Gastrocnemius medialis (tissue), 4 donors: ENCODE measurements around the gene SIK2. TPM values are rescaled to one million over a fixed set of nuclear protein-coding genes. Genes with fewer than 3 reads are reported as not detected.

Experiments
- ATAC-seq, 2 donors: fragments of 150-250 bp; one replicate each; pipeline ENCODE4 v1.9.1; 2016
- DNase-seq, 2 donors: peaks; one replicate each; pipeline ENCODE4 v3.0.0-alpha.2; 2019
- H3K27ac ChIP-seq, 4 donors: fragments of 200-600 bp; sonication (generic); 1 replicate in 1 of 4; 2 replicates in 3 of 4; pipeline ENCODE4 v1.5.1; 2016 to 2018; ENCODE audit warnings: mild to moderate bottlenecking in 2 of 4, moderate library complexity in 1 of 4
- H3K27me3 ChIP-seq, 3 donors: fragments of 200-600 bp; sonication (generic) in 2 of 3; 1 replicate in 1 of 3; 2 replicates in 2 of 3; pipeline versions ENCODE4 v1.5.1 to v1.6.0; 2016 to 2019; ENCODE audit warnings: mild to moderate bottlenecking in 1 of 3, moderate library complexity in 1 of 3
- H3K36me3 ChIP-seq, 2 donors: fragments of 200-600 bp; sonication (generic) in 1 of 2; one replicate each; pipeline ENCODE4 v1.5.1; 2017 to 2018
- H3K4me1 ChIP-seq, 2 donors: fragments of 200-600 bp; sonication (generic) in 1 of 2; one replicate each; pipeline ENCODE4 v1.5.1; 2016 to 2017; ENCODE audit warnings: mild to moderate bottlenecking in 2 of 2
- H3K4me3 ChIP-seq, 4 donors: fragments of 200-600 bp; sonication (generic) in 3 of 4; 1 replicate in 1 of 4; 2 replicates in 3 of 4; pipeline ENCODE4 v1.5.1; 2016 to 2019; ENCODE audit warnings: mild to moderate bottlenecking in 2 of 4
- H3K9me3 ChIP-seq, 3 donors: fragments of 200-600 bp; sonication (generic) in 2 of 3; 1 replicate in 1 of 3; 2 replicates in 2 of 3; pipeline ENCODE4 v1.5.1; 2016 to 2019
- POLR2A ChIP-seq, 2 donors: fragments of 450-650 bp; IDR thresholded peaks; one replicate each; pipeline ENCODE4 v1.6.1; 2017; ENCODE audit warnings: antibody characterized with exemption in 2 of 2, mild to moderate bottlenecking in 2 of 2, moderate library complexity in 2 of 2
- in situ Hi-C, 4 donors: fragments of 200-750 bp; cut with MboI; loops; one replicate each; pipeline versions ENCODE4 v1.15.0 to v1.8.0; 2017; ENCODE audit warnings: low sequenced_read_pairs in 4 of 4
- intact Hi-C: fragments of 100-400 bp; cut with DNase I; formaldehyde crosslinking; loops from one replicate; pipeline ENCODE4 v1.15.1; 2023; ENCODE audit warnings: low total_unique reads
- total RNA-seq, 4 donors: library from RNA; depleted of rRNA; stranded (reverse); fragments of >200 nt; gene quantifications; one replicate each; pipeline versions ENCODE4 v1.1.0 to v1.2.3, GENCODE V29; 2016
- TF ChIP-seq, protein P1 (sequence below), 5 experiments: fragments of 450-650 bp in 3 of 5; fragments of 200-600 bp in 2 of 5; sonication (generic) in 2 of 5; IDR thresholded peaks in 4 of 5; conservative IDR thresholded peaks in 1 of 5; 1 replicate in 4 of 5; 2 replicates in 1 of 5; pipeline ENCODE4 v1.5.1; 2016 to 2019; ENCODE audit warnings: antibody characterized with exemption in 5 of 5, mild to moderate bottlenecking in 3 of 5, moderate library complexity in 3 of 5

SIK2 gene
- total RNA-seq, 4 donors from 2014 or later: 16.5 to 98.7 (median 43.8) TPM

GRCh38 chr11:111559800-111560464 is 42.3 kb upstream of the SIK2 start:
- Histone ChIP-seq H3K9me3 (no peaks in the 10 kb centered on the region), H3K36me3 (no peaks in the 10 kb centered on the region), H3K27ac (no peak overlapping the region), H3K4me1 (peaks cover 0 to 3% of the 10 kb centered on the region in 2 donors), H3K4me3 (no peak overlapping the region), H3K27me3 (no peaks in the 10 kb centered on the region)
- no peak for DNase-seq
- intact Hi-C loops: no loop called here
- in situ Hi-C loops: loop anchor here in 1 of 4 donors (10.0 kb wide), 2 partner anchors 215 to 285 kb away; no protein-coding TSS in a partner anchor
- no peak for ATAC-seq
- TF ChIP-seq, protein P1, sequence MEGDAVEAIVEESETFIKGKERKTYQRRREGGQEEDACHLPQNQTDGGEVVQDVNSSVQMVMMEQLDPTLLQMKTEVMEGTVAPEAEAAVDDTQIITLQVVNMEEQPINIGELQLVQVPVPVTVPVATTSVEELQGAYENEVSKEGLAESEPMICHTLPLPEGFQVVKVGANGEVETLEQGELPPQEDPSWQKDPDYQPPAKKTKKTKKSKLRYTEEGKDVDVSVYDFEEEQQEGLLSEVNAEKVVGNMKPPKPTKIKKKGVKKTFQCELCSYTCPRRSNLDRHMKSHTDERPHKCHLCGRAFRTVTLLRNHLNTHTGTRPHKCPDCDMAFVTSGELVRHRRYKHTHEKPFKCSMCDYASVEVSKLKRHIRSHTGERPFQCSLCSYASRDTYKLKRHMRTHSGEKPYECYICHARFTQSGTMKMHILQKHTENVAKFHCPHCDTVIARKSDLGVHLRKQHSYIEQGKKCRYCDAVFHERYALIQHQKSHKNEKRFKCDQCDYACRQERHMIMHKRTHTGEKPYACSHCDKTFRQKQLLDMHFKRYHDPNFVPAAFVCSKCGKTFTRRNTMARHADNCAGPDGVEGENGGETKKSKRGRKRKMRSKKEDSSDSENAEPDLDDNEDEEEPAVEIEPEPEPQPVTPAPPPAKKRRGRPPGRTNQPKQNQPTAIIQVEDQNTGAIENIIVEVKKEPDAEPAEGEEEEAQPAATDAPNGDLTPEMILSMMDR (IDR thresholded peaks at IDR 0.05 in 4 of 5, conservative IDR thresholded peaks at IDR 0.05 in 1 of 5): no peak
- TF ChIP-seq POLR2A (IDR thresholded peaks at IDR 0.05): no peak

DNA sequence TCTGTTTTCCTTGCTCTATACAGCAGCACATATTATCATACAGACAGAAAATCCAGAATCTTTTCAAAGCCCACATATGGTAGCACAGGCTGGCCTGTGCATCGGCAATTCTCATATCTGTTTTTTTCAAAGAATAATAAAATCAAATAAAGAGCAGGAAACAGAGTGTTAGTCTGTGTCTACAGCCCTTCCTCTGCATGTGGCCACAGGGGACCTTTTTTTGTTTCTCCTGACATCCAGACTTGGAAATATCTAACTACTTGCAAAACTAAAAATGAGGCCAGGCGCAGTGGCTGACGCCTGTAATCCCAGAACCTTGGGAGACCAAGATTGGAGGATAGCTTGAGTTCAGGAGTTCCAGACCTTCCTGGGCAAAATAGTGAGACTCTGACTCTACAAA is 41.4 kb upstream of the SIK2 start:
- H3K27me3 ChIP-seq: no peaks in the 10 kb centered on the region
- intact Hi-C loops: no loop called here
- TF ChIP-seq, protein P1 (IDR thresholded peaks at IDR 0.05 in 4 of 5, conservative IDR thresholded peaks at IDR 0.05 in 1 of 5): no peak
- TF ChIP-seq POLR2A (IDR thresholded peaks at IDR 0.05): no peak
- ATAC-seq (no peak), DNase-seq (no peak)
- no peaks in the 10 kb centered on the region for H3K9me3 ChIP-seq
- H3K4me1 ChIP-seq: peaks cover 0 to 3% of the 10 kb centered on the region in 2 donors
- in situ Hi-C loops: loop anchor here in 1 of 4 donors (10.0 kb wide), 2 partner anchors 214 to 284 kb away; no protein-coding TSS in a partner anchor
- no peak overlapping the region for H3K4me3 ChIP-seq
- no peak overlapping the region for H3K27ac ChIP-seq
- H3K36me3 ChIP-seq: no peaks in the 10 kb centered on the region

- no peak for ATAC-seq
- no peaks in the 10 kb centered on the region for H3K9me3 ChIP-seq
- no peak for DNase-seq
- H3K4me3 ChIP-seq: no peak overlapping the region
- in situ Hi-C loops: loop anchor here in 1 of 4 donors (10.0 kb wide), 2 partner anchors 213 to 283 kb away; no protein-coding TSS in a partner anchor
- H3K36me3 ChIP-seq: no peaks in the 10 kb centered on the region
- TF ChIP-seq POLR2A (IDR thresholded peaks at IDR 0.05): no peak
- TF ChIP-seq, protein P1 (IDR thresholded peaks at IDR 0.05 in 4 of 5, conservative IDR thresholded peaks at IDR 0.05 in 1 of 5): no peak
- no peak overlapping the region for H3K27ac ChIP-seq
- no peaks in the 10 kb centered on the region for H3K27me3 ChIP-seq
- H3K4me1 ChIP-seq: peaks cover 0 to 3% of the 10 kb centered on the region in 2 donors
- intact Hi-C loops: no loop called here
These were observed 40.9 kb upstream of the SIK2 start for GRCh38 chr11:111561306-111561705.

GRCh38 chr11:111561791-111562325 is 40.4 kb upstream of the SIK2 start:
- intact Hi-C loops: no loop called here
- H3K9me3 ChIP-seq: no peaks in the 10 kb centered on the region
- TF ChIP-seq POLR2A (IDR thresholded peaks at IDR 0.05): no peak
- TF ChIP-seq, protein P1 (IDR thresholded peaks at IDR 0.05 in 4 of 5, conservative IDR thresholded peaks at IDR 0.05 in 1 of 5): no peak
- peaks cover 0 to 3% of the 10 kb centered on the region in 2 donors for H3K4me1 ChIP-seq
- DNase-seq (no peak), ATAC-seq (no peak)
- H3K36me3 ChIP-seq: no peaks in the 10 kb centered on the region
- no peak overlapping the region for H3K27ac ChIP-seq
- H3K4me3 ChIP-seq: no peak overlapping the region
- no peaks in the 10 kb centered on the region for H3K27me3 ChIP-seq
- in situ Hi-C loops: loop anchor here in 1 of 4 donors (10.0 kb wide), 2 partner anchors 213 to 283 kb away; no protein-coding TSS in a partner anchor
